Activated CD4-positive, alpha-beta memory T cell treated with anti-CD3 and anti-CD28 coated beads, Interleukin-2, amount 10 ng/mL, durations not matched to agents 7 days and 5 days (primary cell): ENCODE measurements around the gene ZNG1A. TPM values are rescaled to one million over a fixed set of nuclear protein-coding genes. Genes with fewer than 3 reads are reported as not detected.
"Not testable (repeated sequence)": the region's sequence is repeated elsewhere in the genome, so short reads cannot be mapped to it uniquely, and the experiment has no call there.

Experiments
- CTCF ChIA-PET: fragments of 350-600 bp; sonication (Branson Sonifier 250); formaldehyde crosslinking; loops from one replicate; lab custom pipeline; 2021; ENCODE audit warnings: antibody characterized with exemption, inconsistent platforms; lab: Charles Lee
- POLR2A ChIA-PET: fragments of 350-600 bp; sonication (Branson Sonifier 250); formaldehyde crosslinking; loops from one replicate; lab custom pipeline; 2021; ENCODE audit warnings: antibody characterized with exemption; lab: Charles Lee
- DNase-seq: peaks from one replicate; pipeline ENCODE4 v3.0.0-alpha.2; 2020
- H3K27ac Mint-ChIP-seq: one replicate; pipeline ENCODE4 v1.8.0; 2021; ENCODE audit warnings: mild to moderate bottlenecking, mixed read lengths
- H3K27me3 Mint-ChIP-seq: one replicate; pipeline ENCODE4 v1.8.0; 2021; ENCODE audit warnings: mixed read lengths
- H3K36me3 Mint-ChIP-seq: one replicate; pipeline ENCODE4 v1.8.0; 2021; ENCODE audit warnings: low read depth, mixed read lengths
- H3K4me1 Mint-ChIP-seq: one replicate; pipeline ENCODE4 v1.8.0; 2021; ENCODE audit warnings: mixed read lengths
- H3K4me3 Mint-ChIP-seq: one replicate; pipeline ENCODE4 v1.8.0; 2021; ENCODE audit warnings: mild to moderate bottlenecking, mixed read lengths
- H3K9me3 Mint-ChIP-seq: one replicate; pipeline ENCODE4 v1.8.0; 2021; ENCODE audit warnings: mixed read lengths
- total RNA-seq, 2 experiments: library from RNA; stranded (reverse); gene quantifications; one replicate each; pipeline ENCODE4 v1.2.3, GENCODE V29; 2021

ZNG1A gene
- total RNA-seq, 2 experiments from 2014 or later, result 25.0 to 25.4 TPM

DNA sequence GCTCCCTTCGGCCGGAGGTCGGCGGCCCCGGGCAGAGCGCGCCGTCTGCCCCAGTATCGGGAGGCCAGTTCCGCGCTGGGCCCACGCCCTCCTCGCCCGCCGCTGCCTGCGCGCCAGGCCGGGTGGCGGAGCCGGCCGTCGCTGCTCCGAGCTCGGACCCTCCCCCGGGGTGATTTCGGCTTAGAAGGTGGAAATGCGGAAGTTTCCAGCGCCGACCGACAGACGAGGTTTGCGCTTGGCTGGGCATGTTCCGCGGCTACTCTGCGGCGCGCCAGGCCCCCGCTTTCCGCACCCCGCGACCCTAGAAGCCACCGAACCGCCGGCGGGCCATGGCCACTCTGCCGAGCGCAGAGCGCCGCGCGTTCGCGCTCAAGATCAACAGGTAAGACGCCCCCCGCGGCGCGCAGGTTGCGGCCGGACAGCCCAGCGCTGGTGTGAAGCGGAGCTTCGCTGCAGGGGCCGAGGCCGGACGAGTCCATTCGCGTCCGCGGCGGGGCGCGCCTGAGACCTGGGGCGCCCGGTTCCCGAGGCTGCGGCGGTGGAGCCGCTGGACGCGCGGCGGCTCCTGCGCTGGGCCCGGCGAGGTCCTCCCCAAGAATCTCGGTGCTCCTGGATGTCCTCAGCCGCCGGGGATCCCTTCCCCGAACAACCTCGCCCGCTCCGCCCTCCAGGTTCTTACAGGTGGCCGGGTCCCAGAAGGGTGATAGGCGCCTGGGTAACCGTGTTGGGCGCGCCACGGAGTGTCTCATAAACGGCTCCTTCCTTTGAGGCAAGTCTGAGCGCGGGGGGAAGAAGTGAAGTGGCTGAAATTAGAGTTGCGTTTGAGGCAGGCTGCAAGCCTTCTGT is 36.0 kb upstream of the ZNG1A start, which contains the start of gene DOCK8:
DOCK8 (plus strand) TSS at position 218 of the 846 bp plus-strand sequence; CDS start at position 330, 112 bp downstream.
- Mint-ChIP-seq H3K9me3 (no peaks in the 10 kb centered on the region), H3K27me3 (no peaks in the 10 kb centered on the region), H3K27ac (peak within 1 kb of the TSS; percentile 89), H3K36me3 (peaks cover 31% of the 10 kb centered on the region), H3K4me3 (peak within 1 kb of the TSS; percentile 88), H3K4me1 (peaks cover 32% of the 10 kb centered on the region)
- peak; percentile 76 for DNase-seq
- CTCF ChIA-PET, result interaction anchor here (0.8 to 4.7 kb wide), 17 partner anchors 9 to 102 kb away, joined by 3 to 28 read pairs (median 4); no protein-coding TSS in a partner anchor
- POLR2A ChIA-PET, result interaction anchor here (0.7 to 5.3 kb wide), 20 partner anchors 9 to 135 kb away, joined by 3 to 195 read pairs (median 8); no protein-coding TSS in a partner anchor

DNA sequence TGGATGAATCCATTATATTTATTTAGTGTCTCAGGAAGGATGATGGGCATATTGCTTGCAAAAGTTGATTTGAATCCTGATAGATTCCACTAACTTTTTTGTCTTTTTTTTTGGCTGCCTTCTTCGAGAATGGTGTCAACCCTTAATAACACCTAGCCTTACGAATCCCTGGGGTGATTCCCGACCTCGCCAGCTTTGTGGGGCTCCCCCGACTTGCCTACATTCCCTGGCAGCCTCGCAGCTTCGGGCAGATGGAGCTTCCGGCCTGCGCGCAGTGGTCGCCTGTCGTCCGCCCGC is 35.4 kb upstream of the ZNG1A start:
- POLR2A ChIA-PET, result interaction anchor here (1.0 to 5.3 kb wide), 16 partner anchors 10 to 125 kb away, joined by 3 to 195 read pairs (median 12); no protein-coding TSS in a partner anchor
- Mint-ChIP-seq H3K4me1 (peaks cover 29% of the 10 kb centered on the region), H3K9me3 (no peaks in the 10 kb centered on the region), H3K27me3 (no peaks in the 10 kb centered on the region), H3K4me3 (peak overlapping the region; percentile 88), H3K36me3 (peaks cover 27% of the 10 kb centered on the region), H3K27ac (peak overlapping the region; percentile 56)
- CTCF ChIA-PET, result interaction anchor here (0.8 to 4.7 kb wide), 14 partner anchors 10 to 92 kb away, joined by 3 to 28 read pairs (median 4); no protein-coding TSS in a partner anchor
- DNase-seq, result no peak

DNA sequence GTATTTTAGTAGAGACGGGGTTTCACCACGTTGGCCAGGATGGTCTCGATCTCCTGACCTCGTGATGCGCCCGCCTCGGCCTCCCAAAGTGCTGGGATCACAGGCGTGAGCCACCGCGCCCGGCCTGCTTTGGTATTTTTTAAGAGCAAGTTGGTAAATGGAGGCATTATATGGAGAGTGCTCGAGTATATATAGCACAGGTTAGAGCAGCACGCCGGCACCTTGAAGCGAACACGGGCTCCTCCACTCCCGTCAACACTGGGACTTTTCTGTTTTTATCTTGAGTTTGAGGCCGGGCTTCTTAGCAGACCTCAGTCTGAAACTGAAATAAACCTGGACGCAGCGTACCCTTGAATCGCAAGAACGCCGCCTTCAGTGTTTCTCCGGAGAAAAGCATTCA is 35.0 kb upstream of the ZNG1A start:
- POLR2A ChIA-PET, result interaction anchor here (1.0 to 5.3 kb wide), 13 partner anchors 10 to 125 kb away, joined by 3 to 195 read pairs (median 14); no protein-coding TSS in a partner anchor
- Mint-ChIP-seq H3K4me3 (peak overlapping the region; percentile 88), H3K27ac (peak overlapping the region; percentile 56), H3K36me3 (peaks cover 27% of the 10 kb centered on the region), H3K4me1 (peaks cover 31% of the 10 kb centered on the region)
- H3K27me3 Mint-ChIP-seq, DNase-seq, H3K9me3 Mint-ChIP-seq: not testable (repeated sequence)
- CTCF ChIA-PET, result interaction anchor here (0.9 to 4.7 kb wide), 8 partner anchors 10 to 92 kb away, joined by 3 to 28 read pairs (median 6); no protein-coding TSS in a partner anchor

DNA sequence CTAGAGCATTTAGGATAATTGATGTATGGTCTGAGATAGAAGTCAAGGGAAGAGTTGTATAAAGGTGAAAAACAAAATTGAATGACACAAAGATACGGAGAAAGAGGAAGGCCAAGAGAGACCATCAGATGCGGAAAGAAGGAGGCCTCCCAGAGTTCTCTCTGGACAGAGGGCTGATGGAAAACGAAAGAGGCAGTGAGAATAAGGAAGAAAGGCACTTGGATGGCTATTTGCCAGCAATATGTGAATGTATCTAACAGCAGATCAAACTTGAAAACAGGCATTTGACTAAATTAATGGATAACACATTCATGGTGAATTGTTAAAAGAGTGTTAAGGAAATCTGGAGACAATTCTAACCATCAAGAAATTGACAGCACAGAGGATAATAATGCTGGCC is 33.4 kb upstream of the ZNG1A start:
- H3K4me3 Mint-ChIP-seq, result no peak overlapping the region
- POLR2A ChIA-PET, result interaction anchor here (1.6 kb wide), 1 partner anchor 61 kb away, joined by 4 read pairs; no protein-coding TSS in a partner anchor
- H3K27ac Mint-ChIP-seq, result no peak overlapping the region
- no peaks in the 10 kb centered on the region for H3K9me3 Mint-ChIP-seq
- H3K4me1 Mint-ChIP-seq, result peaks cover 20% of the 10 kb centered on the region
- DNase-seq, result no peak
- H3K36me3 Mint-ChIP-seq, result peaks cover 17% of the 10 kb centered on the region
- no peaks in the 10 kb centered on the region for H3K27me3 Mint-ChIP-seq
- CTCF ChIA-PET, result no interaction called here

DNA sequence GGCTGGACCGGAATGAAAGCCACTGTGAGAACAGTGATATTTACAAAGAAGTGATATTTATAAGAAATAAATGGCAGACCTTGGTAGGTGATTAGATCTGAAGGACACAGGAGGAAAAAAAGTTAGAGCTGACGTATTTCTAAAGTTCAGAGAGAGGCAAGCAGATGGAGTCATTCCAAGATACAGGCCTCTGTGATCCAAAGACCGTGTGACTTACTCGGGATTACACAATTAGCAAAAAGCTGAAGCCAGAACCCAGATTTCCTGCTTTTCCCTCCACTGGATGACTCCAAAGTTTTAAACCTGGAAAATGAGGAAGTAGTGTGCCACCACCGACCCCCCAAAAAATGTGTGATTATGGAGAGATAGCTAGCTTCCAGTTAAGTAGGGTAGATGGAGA is 32.7 kb upstream of the ZNG1A start:
- Mint-ChIP-seq H3K9me3 (no peaks in the 10 kb centered on the region), H3K4me1 (peaks cover 12% of the 10 kb centered on the region), H3K36me3 (peaks cover 9% of the 10 kb centered on the region), H3K4me3 (no peak overlapping the region), H3K27ac (no peak overlapping the region), H3K27me3 (no peaks in the 10 kb centered on the region)
- ChIA-PET POLR2A (interaction anchor here (1.2 to 1.6 kb wide), 2 partner anchors 18 to 62 kb away, joined by 3 to 4 read pairs; no protein-coding TSS in a partner anchor), CTCF (no interaction called here)
- DNase-seq, result no peak

DNA sequence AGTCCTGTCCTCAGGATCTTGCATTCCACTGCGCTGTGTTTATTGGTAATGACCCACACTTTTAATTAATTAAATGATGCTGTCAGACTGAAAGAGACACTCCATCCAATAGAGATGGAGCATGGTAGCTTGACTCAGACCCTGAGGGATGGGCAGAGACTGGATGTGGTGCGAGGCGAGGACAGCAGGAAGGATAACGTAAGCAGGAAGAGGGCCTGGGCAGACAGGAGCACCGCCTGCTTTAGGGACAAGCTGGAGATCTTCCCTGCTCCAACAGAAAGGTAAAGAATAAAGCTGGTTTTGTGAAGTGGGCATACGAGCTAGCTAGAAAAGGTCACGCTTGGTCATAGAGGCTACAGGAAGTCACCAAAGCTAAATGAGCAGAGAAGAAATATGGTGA is 32.2 kb upstream of the ZNG1A start:
- Mint-ChIP-seq H3K27me3 (peaks cover under 1% of the 10 kb centered on the region), H3K4me1 (peaks cover 11% of the 10 kb centered on the region), H3K27ac (no peak overlapping the region), H3K36me3 (peaks cover 8% of the 10 kb centered on the region), H3K4me3 (no peak overlapping the region), H3K9me3 (no peaks in the 10 kb centered on the region)
- no peak for DNase-seq
- POLR2A ChIA-PET, result interaction anchor here (1.0 to 1.6 kb wide), 4 partner anchors 19 to 67 kb away, joined by 3 to 4 read pairs (median 3); no protein-coding TSS in a partner anchor
- CTCF ChIA-PET, result no interaction called here

DNA sequence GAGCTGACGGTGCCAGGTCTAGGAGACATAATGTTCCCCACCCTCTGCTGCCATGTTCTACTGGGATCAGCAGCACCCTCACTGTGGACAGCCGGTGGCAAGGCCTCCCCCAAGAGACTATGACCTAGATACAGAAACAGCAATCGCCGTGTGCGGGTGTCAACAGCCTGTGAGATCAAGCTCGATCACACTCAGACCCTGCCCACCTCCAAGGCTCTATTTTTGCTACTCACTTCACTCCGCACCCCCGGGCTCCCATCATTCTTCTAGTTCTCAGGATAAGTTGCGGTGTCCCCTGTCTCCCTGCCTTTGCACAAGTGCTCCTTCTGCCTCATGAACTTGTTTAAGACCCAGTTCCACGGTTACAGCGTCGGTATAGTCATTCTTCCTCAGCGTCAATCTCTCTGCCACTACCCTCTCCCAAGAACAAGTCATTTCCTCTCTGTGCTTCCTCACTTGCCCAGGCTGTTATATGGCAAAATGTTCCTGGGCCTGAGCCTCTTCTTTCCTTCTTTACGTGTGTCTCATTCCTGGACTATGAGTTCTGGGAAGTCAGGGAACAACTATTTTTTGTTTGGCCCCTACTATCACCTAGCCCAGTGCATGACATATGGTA is 30.4 kb upstream of the ZNG1A start:
- Mint-ChIP-seq H3K4me3 (no peak overlapping the region), H3K9me3 (no peaks in the 10 kb centered on the region), H3K27ac (no peak overlapping the region), H3K36me3 (peaks cover 1% of the 10 kb centered on the region), H3K27me3 (peaks cover 7% of the 10 kb centered on the region), H3K4me1 (peaks cover 9% of the 10 kb centered on the region)
- no peak for DNase-seq
- POLR2A ChIA-PET, result no interaction called here
- CTCF ChIA-PET, result no interaction called here

DNA sequence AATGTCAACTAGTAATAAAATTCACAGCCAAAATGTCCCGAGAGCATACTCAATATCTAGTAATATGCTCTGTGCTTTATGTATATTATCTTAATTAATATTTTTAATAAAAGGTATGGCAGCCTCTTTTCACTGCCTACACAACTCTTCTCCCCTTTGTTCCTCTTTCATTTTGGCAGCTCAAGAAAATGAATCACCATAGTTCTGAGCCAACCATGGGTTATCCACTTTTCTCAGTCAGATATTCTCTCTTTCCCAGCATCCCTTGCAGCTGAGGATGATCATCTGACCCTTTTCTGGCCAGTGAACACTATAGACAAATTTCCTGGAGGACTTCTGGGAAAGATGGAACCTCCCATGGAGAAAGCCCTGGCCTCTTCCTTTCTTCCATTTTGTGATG is 27.6 kb upstream of the ZNG1A start:
- H3K36me3 Mint-ChIP-seq, result peaks cover 3% of the 10 kb centered on the region
- CTCF ChIA-PET, result interaction anchor here (0.6 kb wide), 1 partner anchor 15 kb away, joined by 4 read pairs; no protein-coding TSS in a partner anchor
- POLR2A ChIA-PET, result interaction anchor here (0.7 kb wide), 1 partner anchor 10 kb away, joined by 3 read pairs; no protein-coding TSS in a partner anchor

DNA sequence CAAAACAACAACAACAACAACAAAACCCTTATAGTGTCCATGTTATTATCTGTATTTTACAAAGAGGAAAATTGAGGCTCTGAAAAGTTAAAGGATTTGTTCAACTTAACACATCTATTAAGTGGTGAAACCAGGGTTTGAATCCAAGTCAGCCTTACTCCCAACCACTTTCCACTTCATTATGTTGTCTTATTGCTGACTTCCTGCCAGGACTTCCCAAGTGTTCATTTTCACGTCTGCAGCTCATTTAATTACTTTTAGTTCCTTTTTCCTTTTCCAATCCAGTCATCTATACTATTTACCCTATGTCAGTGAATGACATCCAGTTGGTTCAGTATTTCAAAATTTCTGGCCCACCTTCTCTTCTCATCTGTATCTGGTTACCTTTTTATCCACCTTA is 20.7 kb upstream of the ZNG1A start:
- DNase-seq, H3K4me1 Mint-ChIP-seq, H3K27ac Mint-ChIP-seq, CTCF ChIA-PET, H3K27me3 Mint-ChIP-seq, H3K36me3 Mint-ChIP-seq, H3K9me3 Mint-ChIP-seq, POLR2A ChIA-PET, H3K4me3 Mint-ChIP-seq: not testable (repeated sequence)

More for the DNA sequence above, 27.6 kb upstream of the ZNG1A start:
- H3K27me3 Mint-ChIP-seq, result peaks cover 9% of the 10 kb centered on the region
- DNase-seq, result no peak
- H3K27ac Mint-ChIP-seq, result no peak overlapping the region
- H3K4me3 Mint-ChIP-seq, result no peak overlapping the region
- H3K4me1 Mint-ChIP-seq, result peaks cover 4% of the 10 kb centered on the region
- no peaks in the 10 kb centered on the region for H3K9me3 Mint-ChIP-seq

DNA sequence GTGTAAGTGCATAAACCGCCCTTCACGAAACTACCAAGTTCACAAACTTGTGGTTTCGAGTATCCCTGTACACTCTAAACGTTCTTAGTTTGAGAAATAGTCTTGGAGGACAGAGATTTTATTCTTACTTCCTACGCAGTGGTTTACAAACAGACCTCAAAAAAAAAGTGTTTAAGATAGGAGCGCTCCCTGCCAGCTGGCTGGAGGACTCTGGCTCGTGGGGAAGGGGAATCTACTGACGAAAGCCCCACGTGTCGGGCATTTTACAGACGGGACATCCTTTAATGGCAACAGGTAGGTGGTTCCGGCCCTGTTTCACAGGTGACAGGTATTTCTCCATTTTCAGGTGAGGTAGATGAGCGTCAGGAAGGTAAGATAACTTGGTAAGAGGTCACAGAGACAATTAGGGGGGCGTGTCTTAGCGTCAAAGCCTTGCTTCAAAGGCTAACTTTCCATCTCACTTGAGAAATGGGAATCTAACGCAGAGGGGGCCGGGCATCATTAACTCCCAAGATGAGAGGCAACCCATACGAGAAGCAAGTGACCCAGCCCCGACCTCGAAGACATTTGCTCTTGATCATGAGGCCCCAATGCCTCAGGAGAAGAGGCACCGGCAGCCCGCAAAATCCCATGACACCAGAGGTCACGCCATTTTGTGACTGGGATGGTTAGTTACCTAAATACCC is 573 bp downstream of the ZNG1A start:
- peak; percentile 18 for DNase-seq
- CTCF ChIA-PET, H3K27me3 Mint-ChIP-seq, H3K9me3 Mint-ChIP-seq, H3K36me3 Mint-ChIP-seq, POLR2A ChIA-PET: not testable (repeated sequence)
- H3K27ac Mint-ChIP-seq, result peak overlapping the region; percentile 76
- H3K4me3 Mint-ChIP-seq, result peak overlapping the region; percentile 79
- H3K4me1 Mint-ChIP-seq, result peaks cover 17% of the 10 kb centered on the region

DNA sequence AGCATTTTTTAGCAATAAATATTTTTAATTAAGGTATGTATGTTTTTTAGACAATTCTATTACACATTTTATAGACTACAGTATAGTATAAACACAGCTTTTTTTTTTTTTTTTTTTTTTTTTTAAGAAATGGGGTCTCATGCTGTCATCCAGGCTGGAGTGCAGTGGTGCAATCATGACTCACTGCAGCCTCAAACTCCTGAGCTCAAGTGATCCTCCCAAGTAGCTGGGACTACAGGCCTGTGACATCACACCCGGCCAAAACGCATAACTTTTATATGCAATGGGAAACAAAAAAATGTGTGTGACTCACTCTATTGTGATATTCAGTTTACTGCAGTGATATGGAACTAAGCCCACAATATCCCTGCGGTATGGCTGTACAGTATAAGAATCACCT is 9.1 kb downstream of the ZNG1A start:
- H3K4me1 Mint-ChIP-seq, POLR2A ChIA-PET, DNase-seq, H3K4me3 Mint-ChIP-seq, CTCF ChIA-PET, H3K27ac Mint-ChIP-seq, H3K27me3 Mint-ChIP-seq, H3K9me3 Mint-ChIP-seq, H3K36me3 Mint-ChIP-seq: not testable (repeated sequence)

DNA sequence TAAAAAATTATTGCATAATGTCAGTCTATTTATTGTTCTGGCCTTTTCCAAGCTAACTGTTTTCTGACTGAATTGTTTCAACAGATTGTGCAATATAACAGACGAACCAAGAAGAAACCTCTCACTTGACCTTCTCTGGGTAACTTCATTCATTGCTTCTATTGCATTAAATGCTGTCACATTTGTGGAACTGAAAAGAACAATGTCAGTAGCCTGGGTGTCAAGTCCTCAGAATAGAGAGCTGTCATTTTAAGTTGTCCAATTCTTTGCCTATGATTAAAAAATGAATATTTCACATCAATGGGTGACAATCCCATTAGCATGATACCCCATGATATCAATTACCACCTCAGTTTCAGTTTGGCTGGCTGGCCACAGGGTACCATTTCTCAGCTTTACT is 19.0 kb downstream of the ZNG1A start:
- CTCF ChIA-PET, H3K27me3 Mint-ChIP-seq, POLR2A ChIA-PET: not testable (repeated sequence)

More for the DNA sequence above, 19.0 kb downstream of the ZNG1A start:
- not testable (repeated sequence) for H3K4me1 Mint-ChIP-seq, H3K27ac Mint-ChIP-seq, H3K9me3 Mint-ChIP-seq, H3K4me3 Mint-ChIP-seq, H3K36me3 Mint-ChIP-seq, DNase-seq
